ENCODE results near the gene ZNF746.
"Not testable (repeated sequence)": the region's sequence is repeated elsewhere in the genome, so short reads cannot be mapped to it uniquely, and the experiment has no call there.

The ZNF746 gene

GRCh38 chr7:149459540-149460452, 37.8 kb downstream of the ZNF746 start:
- DNase-seq (ENCODE audit: low spot score), result no peak

DNA sequence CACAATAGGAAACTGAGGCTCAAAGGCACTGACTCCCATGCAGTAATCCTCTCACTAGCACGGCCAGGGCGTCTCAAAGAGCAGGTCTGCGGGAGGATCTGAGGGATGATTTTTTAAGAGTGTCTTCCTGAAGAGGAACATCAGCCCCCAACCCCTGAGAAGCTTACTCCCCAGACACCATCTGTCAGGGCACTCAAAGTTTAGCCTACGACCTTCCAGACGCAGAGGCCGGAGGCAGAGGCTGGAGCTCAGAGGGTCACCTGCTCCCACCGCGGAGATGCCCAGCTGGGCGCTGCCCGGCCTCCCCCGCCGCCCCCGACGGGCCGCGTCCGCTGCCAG, 38.4 kb downstream of the ZNF746 start:
- DNase-seq (ENCODE audit: low spot score), result no peak

GRCh38 chr7:149458235-149458634, 39.4 kb downstream of the ZNF746 start:
- no peak for DNase-seq (ENCODE audit: low spot score)

GRCh38 chr7:149457766-149458165, 39.8 kb downstream of the ZNF746 start:
- no peak for DNase-seq (ENCODE audit: low spot score)

GRCh38 chr7:149456506-149457421, 40.8 kb downstream of the ZNF746 start:
- no peak for DNase-seq (ENCODE audit: low spot score)

DNA sequence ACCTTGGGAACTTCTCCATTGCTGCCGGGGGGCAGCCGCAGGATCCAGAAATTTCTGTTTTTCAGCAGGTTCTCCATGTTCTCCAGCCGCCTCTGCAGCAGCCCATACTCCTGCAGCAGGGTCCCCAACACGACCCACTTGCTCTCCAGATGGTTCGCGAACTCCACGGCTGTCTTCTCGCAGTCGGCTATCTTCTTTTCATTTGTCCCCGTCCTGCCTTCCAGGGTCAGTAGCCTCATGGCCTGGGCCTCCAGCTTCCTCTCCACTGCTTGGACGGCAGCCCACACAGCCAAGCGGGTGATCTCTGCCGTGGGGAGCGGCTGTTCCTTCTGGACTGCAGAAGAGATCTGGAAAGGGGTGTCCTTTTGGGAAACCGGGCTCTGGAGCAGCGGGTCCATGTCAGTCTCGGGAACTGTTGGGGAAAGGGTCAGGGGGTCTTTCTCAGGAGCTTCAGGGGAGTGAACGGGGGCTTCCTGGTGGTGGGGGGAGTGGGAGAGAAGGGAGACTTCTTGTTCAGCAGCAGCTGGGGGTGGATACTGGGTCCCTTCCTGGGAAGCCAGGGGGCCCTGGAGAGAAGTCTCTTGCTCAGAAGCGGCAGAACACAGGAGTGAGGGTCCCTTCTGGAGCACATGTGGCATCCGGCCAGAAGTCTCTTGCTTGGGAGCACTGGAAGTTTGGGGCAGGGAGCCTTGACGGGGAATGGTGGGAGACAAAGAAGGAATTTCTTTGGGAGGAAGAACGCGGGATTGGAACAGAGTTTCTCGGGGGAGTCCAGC, 42.2 kb downstream of the ZNF746 start:
- DNase-seq (ENCODE audit: low spot score), result no peak

- DNase-seq (ENCODE audit: low spot score), result no peak
These were observed 42.9 kb downstream of the ZNF746 start for GRCh38 chr7:149454750-149455149.

- no peak for DNase-seq (ENCODE audit: low spot score)
These were observed 43.6 kb downstream of the ZNF746 start for GRCh38 chr7:149454006-149454405.

- DNase-seq (ENCODE audit: low spot score), result no peak
These were observed 46.8 kb downstream of the ZNF746 start for GRCh38 chr7:149450821-149451220.

DNA sequence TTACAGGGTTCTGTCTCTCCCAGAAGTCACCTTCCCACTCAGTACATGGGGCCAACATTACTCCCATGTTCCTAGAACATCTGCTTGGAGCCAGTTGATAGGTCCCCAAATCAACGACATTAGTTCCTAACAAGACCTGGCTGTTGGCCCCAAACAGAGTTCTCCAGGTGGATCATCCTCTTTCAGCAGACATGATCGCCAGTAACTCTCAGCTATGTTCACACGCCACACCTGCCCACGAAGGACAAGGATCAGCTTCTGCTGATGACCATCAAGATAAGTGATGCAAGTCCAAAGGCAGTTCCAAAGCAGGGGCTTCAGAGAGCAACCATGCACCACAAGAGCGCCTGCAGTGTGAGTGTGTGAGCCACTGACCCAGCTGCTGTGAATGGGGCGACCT, 47.7 kb downstream of the ZNF746 start:
- DNase-seq (ENCODE audit: low spot score), result no peak

DNA sequence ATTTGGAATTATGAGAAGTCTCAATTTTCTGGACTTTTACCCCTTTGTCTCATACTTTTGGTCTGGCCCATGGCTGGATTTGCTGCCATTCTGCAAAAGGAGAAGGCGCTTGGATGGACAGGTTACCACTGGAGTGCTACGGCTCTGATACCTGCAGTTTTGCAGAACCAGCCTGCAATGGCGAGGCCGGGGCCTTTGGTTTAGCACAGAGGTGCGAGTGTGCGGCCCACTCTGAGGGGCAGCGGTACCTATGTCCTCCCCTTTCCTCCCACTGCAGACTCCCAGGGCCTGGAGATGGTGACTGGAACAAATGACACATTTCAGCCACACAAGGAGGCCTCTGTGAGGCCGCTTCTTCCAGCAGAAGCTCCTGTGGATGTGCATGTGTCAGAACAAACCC, 48.6 kb downstream of the ZNF746 start:
- DNase-seq (ENCODE audit: low spot score), result no peak

GRCh38 chr7:149446026-149446425, 51.6 kb downstream of the ZNF746 start:
- not testable (repeated sequence) for DNase-seq (ENCODE audit: low spot score)

- no peak for DNase-seq (ENCODE audit: low spot score)
These were observed 53.3 kb downstream of the ZNF746 start for GRCh38 chr7:149444287-149444686.

- no peak for DNase-seq (ENCODE audit: low spot score)
These were observed 54.1 kb downstream of the ZNF746 start for GRCh38 chr7:149443523-149443922.

- no peak for DNase-seq (ENCODE audit: low spot score)
These were observed 54.7 kb downstream of the ZNF746 start for GRCh38 chr7:149442924-149443323.

- DNase-seq (ENCODE audit: low spot score), result no peak
These were observed 57.4 kb downstream of the ZNF746 start for GRCh38 chr7:149440222-149440621.

DNA sequence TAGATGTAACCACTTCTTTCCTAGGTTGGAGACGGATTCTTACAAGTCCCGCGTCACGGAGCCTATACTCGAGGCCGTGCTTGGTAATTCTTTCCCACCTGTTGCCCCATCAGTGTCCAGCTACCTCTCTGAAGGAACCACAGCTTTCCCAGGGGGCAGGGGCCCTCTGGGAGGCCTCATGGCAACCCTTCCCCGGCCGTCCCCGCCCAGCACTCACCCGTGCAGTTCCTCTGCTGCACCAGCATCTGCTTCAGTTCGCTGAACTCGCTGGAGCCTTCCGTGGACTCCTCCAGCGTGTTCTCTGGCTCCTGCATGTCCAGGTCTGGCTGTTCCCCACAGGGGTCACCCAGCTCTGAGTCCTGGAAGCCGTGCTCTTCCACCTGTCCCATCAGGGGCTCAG, 61.3 kb downstream of the ZNF746 start:
- DNase-seq (ENCODE audit: low spot score), result no peak

GRCh38 chr7:149433124-149433523, 64.5 kb downstream of the ZNF746 start:
- no peak for DNase-seq (ENCODE audit: low spot score)

DNA sequence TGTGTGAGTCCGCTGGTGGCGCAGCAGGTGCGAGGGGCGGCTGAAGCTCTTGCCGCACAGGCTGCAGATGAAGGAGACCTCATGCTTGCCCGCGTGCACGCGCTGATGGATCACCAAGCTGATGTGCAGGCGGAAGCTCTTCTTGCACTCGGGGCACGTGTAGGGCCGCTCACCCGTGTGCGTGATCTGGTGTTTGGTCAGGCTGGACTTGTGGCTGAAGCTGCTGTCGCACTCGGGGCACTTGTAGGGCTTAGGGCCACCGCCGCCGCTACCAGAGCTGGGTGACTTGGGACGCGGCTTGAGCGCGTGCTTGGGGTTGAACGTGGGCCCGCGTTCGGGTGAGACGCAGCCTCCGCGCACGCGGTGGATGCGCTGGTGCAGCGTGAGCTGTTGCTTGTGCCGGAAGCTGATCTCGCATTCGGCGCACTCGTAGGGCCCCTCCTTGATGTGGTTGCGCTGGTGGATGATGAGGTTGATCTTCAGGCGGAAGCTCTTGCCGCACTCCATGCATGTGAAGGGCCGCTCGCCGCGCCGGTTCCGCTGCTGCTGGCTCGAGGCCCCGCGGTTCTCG, 65.4 kb downstream of the ZNF746 start:
- no peak for DNase-seq (ENCODE audit: low spot score)

DNA sequence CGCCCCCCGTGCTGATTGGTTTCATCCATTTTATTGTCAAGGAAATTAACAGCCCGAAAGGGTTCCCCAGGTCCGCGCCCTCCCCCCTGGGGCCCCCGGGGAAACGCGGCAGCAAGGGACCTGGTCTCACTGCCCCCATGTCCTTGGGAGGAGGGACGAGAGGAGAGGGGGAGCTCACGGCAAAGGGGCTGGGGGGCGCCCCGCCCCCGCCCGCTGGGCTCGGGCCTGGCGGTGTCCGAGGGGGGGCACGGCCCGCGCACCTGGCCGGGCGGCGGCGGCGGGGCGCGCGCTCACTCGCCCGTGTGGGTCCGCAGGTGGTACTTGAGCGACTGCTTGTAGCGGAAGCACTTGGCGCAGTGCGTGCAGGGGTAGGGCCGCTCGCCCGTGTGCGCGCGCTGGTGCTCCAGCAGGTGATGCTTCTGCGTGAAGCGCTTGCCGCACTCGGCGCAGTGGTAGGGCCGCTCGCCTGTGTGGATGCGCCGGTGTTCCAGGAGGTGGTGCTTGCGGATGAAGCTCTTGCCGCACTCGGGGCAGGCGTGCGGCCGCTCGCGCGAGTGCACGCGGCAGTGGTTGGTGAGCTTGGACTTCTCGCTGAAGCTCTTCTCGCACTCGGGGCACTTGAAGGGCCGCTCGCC, 66.0 kb downstream of the ZNF746 start:
- DNase-seq (ENCODE audit: low spot score), result no peak

DNA sequence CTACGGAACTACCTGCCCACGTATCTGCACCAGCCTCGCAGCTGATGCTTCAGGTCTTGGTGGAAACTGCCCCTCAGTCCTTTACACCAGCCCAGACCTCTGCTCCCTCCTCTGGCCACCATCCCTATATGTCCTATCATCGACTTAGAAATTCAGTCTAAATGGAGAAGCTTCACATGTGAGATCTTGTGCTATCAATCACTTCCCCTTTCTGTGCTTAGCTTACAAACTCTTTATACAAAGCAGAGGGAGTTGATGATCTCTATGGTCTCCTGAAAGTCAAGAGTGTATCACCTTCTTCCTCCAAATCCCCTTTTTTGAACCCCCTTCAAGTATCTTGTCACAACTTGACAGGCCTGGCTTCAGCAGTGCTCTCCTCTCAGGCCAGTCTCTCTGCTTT, 67.4 kb downstream of the ZNF746 start:
- no peak for DNase-seq (ENCODE audit: low spot score)
